H1 (cell line): ENCODE data around the gene AADAC.

Experiments
- ATF3 ChIP-seq: IDR thresholded peaks from 2 replicates; pipeline ENCODE4 v1.6.1; 2011; ENCODE audit warnings: low read depth, mild to moderate bottlenecking, low read length; ENCODE audit not compliant: insufficient read depth
- CBX8 ChIP-seq: fragments of 300-800, 300-1000 bp; sonication (generic); IDR thresholded peaks from 2 replicates; pipeline ENCODE4 v1.7.1; 2016; ENCODE audit warnings: low read depth, low read length, borderline replicate concordance
- CHD2 ChIP-seq: IDR thresholded peaks from 2 replicates; pipeline ENCODE4 v1.6.1; 2012; ENCODE audit warnings: low read length, improper control_type of control experiment
- CTCF ChIP-seq, 3 experiments: IDR thresholded peaks; 1 replicate in 2 of 3; 2 replicates in 1 of 3; pipeline versions ENCODE4 v1.5.1 to v1.6.1; 2011; ENCODE audit warnings: low read length in 3 of 3, mild to moderate bottlenecking in 3 of 3, inconsistent platforms in 2 of 3, low read depth in 1 of 3, moderate library complexity in 1 of 3; ENCODE audit not compliant: insufficient read depth in 1 of 3; ENCODE audit errors: control extremely low read depth in 1 of 3
- E2F6 ChIP-seq: IDR thresholded peaks from 2 replicates; pipeline ENCODE4 v1.6.1; 2012; ENCODE audit warnings: inconsistent platforms
- FOSL1 ChIP-seq: IDR thresholded peaks from 2 replicates; pipeline ENCODE4 v1.6.1; 2011; ENCODE audit warnings: mild to moderate bottlenecking, low read depth, low read length, moderate library complexity; ENCODE audit not compliant: insufficient read depth
- MAX ChIP-seq: IDR thresholded peaks from 2 replicates; pipeline ENCODE4 v1.6.1; 2012; ENCODE audit warnings: inconsistent platforms
- NRF1 ChIP-seq: IDR thresholded peaks from 2 replicates; pipeline ENCODE4 v1.6.1; 2011; ENCODE audit warnings: mild to moderate bottlenecking, low read depth, low read length, improper control_type of control experiment
- POLR2A ChIP-seq, 2 experiments: IDR thresholded peaks; 1 replicate in 1 of 2; 2 replicates in 1 of 2; pipeline ENCODE4 v1.6.1; 2011; ENCODE audit warnings: low read depth in 2 of 2, low read length in 2 of 2, mild to moderate bottlenecking in 2 of 2; ENCODE audit errors: control extremely low read depth in 1 of 2
- RAD21 ChIP-seq, 2 experiments: IDR thresholded peaks in 1 of 2; conservative IDR thresholded peaks in 1 of 2; 2 replicates each; pipeline ENCODE4 v1.6.1; 2011; ENCODE audit warnings: low read depth in 2 of 2, low read length in 2 of 2, improper control_type of control experiment in 1 of 2, inconsistent platforms in 1 of 2, mild to moderate bottlenecking in 1 of 2, moderate library complexity in 1 of 2
- TAF1 ChIP-seq: IDR thresholded peaks from 2 replicates; pipeline ENCODE4 v1.6.1; 2011; ENCODE audit warnings: mild to moderate bottlenecking, low read depth, low read length
- YY1 ChIP-seq: IDR thresholded peaks from 2 replicates; pipeline ENCODE4 v1.6.1; 2011; ENCODE audit warnings: low read depth, mild to moderate bottlenecking, low read length

- TF ChIP-seq E2F6 (no peak), CTCF (IDR thresholded peaks at IDR 0.05; ENCODE audit: control extremely low read depth in 1 of 3, insufficient read depth in 1 of 3, low read depth in 1 of 3, low read length in 3 of 3) (no peak), POLR2A (IDR thresholded peaks at IDR 0.05; ENCODE audit: control extremely low read depth in 1 of 2, low read depth in 2 of 2, low read length in 2 of 2) (no peak), YY1 (no peak), FOSL1 (no peak), MAX (no peak), TAF1 (no peak), CBX8 (no peak), CHD2 (no peak), NRF1 (no peak), RAD21 (IDR thresholded peaks at IDR 0.05 in 1 of 2, conservative IDR thresholded peaks at IDR 0.05 in 1 of 2; ENCODE audit: low read depth in 2 of 2, low read length in 2 of 2) (no peak), ATF3 (no peak)
These were observed 52.9 kb downstream of the AADAC start for GRCh38 chr3:151866711-151867410.
